HG03432 (cell line): ENCODE results near the gene UROS.
A peak's percentile ranks its signal among the peaks of the same experiment; 100 is the strongest.

Experiments used
- ATAC-seq: cut with Tn5 transposase; IDR thresholded peaks from one replicate; pipeline ENCODE4 v1.9.1; 2021; ENCODE audit warnings: mild to moderate bottlenecking, moderate library complexity; ENCODE audit not compliant: unreplicated experiment

UROS gene

DNA sequence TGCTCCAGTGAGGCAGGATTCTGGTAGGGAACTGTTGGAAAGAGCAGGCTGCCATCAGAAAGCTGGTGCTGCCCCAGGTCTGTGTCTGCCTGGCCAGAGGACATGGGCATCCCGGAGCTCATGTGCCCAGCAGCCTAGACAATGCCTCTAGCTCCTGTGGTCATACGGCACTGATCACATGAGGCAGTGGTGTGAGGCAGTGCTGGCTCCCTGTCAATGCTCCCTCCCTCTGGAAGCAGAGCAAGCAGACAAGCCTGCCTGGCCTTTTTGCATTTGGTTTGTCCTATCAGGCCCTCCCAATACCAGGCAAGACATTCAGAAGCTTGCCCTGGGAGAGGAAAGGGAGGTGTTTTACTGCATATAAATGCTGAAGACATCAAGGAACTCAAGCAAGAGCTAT lies 27.9 kb downstream of the UROS start:
- no peak for ATAC-seq

DNA sequence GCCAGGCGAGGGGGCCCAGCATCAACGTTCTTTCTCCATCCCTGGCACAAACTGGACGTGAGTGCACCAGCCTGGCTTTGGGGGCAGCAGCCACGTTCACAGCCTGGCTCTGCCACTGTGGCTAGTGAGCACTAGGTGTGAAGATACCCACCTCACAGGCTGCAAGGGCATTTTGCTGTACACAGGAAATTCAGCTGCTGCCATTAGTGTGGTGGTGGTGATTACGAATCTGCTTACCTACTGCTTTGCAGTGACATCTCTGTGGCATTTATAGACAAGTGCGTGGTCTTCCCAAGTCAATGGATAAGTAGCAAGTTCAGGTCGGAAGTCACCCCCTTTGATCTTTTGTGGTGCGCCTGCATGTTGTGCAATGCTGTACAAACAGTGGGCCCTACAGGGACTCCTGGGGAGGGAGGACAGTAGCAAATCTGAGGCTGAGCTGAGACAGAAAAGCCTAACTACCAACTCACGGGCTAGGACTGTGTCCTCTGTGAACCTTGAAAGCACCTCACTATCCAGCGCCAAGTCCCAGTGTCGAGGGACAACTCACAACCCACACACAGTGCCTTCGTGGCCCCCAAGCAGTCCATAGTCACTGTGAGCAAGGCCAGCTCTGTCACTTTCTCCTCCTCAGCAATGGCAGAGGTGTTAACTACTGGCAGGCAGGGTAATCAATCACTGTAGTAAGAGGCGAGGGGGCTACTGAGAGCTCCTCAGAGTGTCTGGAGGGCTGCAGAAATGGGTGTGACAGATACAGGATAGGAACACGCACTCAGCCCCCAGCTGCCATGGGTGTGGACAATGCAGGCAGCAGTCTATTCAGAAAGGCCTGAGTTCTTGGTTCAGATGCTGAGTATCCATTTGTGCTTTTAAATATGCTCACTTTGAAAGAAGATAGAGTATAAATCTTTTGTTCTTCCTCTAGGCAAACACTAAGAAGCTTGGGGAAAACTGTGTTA lies 30.4 kb downstream of the UROS start:
- ATAC-seq, result no peak

DNA sequence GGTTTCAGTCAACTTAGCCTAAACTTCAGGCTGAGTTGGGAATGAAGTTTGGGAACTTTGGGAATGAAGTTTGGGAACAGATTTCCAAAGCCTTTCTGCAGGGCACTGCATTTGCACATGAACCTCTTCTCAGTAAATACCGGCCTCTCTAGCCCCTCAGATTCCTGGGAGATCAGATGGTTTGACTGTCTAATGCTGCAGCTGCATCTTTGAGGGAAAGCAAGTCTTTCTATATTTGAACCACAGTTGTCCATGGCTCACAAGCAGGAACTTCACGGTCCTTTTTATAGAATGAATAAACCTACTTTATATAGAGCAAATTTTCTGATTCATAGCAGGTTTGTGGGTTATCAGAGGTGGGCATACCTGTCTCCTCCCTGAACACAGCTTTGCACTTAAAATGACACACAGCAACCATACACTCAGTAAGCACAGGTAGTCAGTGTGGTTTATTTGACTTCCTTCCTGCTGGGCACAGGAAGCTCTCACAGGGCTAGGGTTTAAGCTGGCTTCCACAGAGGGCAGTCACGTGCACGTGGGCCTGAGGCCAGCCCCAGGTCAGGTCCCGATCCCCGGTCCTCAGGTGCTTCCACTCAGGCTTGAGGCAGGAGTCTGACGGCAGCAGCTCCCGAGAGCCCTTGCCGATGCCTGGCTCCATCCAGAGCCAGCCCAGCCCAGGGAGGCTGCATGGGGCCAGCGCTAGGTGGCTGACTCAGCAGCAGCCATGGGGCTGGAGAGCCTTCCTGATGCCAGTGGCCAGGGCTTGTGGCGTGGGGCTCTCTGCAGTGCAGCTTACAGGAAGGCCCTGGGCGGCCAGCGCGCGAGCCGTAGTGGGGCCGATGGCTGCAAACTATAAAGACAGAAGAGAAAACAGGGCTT lies 34.7 kb downstream of the UROS start:
- ATAC-seq, result no peak

DNA sequence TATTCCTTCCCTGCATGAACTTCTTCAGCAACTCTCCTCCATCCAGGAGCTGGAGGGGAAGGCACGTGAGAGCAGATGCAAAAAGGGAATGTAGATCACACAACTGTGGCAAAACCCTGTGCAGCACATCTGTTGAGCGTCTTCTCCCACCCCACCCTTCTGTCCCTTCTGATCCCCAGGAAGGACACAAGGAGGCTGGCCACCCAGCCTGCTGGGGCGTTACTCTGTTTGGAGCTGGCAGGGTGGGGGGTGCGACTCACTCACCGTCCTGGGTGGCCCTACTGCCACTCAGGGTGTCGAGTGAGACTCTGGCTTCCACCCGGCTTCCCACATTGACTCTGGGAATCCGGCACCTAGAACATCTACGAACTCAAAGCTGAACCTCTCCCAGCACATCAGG lies 37.3 kb downstream of the UROS start:
- ATAC-seq, result no peak

DNA sequence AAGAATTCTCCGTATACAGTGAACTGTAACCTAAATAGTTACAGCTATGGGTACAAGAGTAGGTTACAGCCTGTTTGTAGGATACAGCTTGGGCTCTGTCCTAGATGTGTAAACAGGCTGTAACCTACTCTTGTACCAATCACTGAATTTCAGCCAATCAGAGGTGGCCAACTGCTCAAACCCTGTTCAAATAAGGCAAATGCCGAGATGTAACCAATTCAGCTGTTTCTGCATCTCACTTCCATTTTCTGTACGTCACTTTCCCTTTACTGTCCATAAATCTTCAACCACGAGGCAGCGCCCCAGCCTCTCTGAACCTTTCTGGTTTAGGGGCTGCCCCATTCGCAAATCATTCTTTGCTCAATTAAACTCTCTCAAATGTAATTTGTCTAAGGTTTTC lies 39.1 kb downstream of the UROS start:
- ATAC-seq, result peak; percentile 88

DNA sequence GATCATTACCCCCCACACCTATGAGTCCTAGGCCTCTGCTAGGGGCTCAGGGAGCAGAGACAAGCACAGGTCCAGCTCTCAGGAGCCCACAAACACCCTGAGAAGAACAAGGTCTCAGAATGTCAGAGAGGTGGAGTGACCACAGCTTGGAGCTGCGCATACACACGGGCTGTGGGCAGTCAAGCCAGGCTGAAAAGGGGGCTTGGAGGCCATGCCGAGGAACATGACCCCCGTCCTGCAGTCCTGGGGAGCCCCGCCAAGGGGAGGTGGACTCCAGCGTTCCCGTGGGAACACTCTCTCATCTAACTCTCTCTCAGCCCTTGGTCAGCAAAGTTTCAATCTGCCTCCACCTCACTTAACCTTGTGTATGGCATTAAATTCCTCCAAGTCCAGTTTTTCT lies 39.6 kb downstream of the UROS start:
- ATAC-seq, result no peak

DNA sequence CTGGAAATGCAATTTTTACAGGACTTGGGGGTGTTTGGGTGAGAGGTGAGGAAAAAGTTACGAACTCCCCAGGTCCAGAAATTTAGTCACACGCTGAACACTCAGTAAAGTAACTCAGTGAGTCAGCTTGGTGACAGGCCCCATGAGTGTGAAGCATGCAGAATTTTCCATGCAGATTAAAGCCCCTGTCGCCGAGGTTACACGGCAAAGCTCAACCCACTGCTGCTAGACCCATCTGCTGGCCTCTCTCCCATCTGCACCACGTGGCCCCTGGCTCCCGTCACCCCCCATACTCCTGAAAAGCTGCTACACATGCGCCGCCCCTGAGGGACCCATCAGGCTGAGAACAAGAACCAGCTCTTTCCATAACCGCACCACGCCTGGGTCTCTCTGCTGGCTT lies 40.4 kb downstream of the UROS start:
- no peak for ATAC-seq

DNA sequence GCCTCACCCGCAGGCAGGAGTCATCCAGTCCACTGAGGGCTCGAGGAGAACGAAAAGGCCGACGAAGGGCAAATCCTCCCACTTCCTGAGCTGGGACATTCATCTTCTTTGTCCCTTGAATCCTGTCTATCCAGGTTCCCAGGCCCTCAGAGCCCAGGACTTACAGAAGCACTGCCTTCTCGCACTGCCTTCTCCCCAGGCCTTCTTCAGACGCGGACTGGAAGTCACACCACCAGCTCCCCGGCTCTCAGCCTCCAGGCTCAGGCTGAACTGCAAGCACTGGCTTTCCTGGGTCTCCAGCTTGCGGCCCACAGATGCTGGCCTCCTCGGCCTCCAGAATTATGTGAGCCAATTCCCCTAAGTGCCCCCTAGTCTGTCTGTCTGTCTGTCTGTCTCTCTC lies 41.0 kb downstream of the UROS start:
- no peak for ATAC-seq

DNA sequence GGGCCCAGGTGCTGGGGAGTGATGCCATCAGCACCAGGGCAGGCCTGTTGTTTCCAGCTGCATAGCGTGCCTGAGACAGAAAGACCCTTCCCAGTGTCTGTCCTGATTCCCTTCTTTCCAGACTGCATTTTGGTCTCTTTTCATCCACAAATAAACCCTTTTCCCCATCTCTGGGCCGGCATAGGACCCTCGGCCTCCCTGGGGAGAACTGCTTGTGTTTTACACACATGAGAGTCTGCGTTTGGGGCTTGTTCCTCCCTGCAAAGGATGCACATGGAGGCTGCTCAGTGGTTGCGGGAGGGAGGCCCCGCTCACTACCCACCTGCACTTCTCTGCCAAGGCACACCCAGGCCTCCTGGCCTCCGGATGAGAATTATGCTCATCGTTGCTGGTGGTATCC lies 41.7 kb downstream of the UROS start:
- ATAC-seq, result no peak

DNA sequence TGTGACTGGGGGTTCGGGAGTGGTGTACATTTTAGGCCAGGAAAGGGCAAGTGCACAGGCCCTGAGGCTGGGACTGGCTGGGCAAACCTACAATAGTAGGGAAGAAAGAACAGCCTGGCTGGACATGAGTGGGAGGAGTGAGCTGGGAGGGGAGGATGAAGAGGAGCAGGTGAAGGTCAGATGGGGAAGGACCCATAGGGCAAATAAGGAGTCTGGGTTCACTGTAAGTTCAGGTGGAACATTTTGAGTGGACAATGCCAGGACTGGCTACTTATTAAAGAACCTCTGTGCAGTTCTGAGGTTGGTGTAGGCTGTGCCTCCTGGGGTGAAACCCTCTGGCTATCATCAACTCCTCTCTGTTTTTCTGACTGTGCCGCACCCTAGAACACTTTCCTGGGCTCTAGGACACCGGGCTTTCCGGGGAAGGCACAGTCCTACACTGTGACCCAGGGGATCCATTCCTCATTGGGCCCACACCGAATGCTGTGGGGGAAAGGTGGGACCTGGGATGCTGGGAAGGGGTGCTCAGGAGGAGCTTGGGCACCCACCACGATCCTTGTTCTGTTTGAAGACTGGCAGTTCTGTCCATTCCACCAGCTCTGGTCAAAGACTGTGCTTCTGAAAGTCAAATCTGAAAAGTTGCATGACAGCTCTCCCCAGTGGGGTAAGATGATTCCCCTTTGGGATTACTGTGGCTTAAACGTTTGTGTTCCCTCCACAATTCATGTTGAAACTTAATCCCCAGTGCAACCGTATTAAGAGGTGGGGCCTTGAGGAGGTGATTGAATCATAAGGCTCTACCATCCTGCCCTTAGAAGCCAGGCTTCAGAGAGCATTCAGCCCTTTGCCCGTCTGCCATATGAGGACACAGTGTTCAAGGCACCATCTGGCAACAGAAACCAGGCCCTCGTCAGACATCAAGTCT lies 43.4 kb downstream of the UROS start:
- no peak for ATAC-seq

DNA sequence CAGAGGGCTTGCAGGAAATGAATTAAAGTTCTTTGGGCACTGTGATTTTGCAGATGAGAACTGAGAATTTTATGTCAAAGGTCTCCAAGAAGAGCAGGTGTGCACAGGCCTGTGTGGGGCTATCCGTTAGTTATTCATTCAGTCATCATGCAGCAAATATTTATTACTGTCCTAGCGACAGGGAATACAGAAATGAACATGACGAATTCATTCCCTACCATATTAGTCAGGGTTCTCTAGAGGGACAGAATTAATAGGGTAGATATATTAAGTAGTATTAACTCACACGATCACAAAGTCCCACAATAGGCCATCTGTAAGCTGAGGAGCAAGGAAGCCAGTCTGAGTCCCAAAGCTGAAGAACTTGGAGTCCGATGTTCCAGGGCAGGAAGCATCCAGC lies 44.5 kb downstream of the UROS start:
- no peak for ATAC-seq

DNA sequence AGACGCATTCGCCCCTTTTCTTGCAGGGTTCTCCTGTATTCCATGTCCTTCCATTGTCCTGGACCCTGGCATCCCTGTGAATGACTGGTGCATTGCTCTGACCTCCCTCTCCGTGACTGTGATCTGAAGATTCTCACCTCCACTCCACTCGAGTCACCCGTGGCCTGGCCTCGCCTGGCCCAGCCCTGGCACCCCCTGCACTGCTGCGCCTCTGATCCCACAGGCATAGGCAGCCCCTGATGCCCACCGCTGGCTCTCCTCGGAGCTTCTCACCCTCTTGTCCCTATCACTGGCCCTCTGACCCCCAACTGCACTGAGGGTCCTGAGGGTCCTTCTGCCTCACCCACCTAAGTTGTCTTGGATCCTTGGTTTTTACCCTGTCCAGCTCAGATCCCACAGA lies 45.3 kb downstream of the UROS start:
- no peak for ATAC-seq

DNA sequence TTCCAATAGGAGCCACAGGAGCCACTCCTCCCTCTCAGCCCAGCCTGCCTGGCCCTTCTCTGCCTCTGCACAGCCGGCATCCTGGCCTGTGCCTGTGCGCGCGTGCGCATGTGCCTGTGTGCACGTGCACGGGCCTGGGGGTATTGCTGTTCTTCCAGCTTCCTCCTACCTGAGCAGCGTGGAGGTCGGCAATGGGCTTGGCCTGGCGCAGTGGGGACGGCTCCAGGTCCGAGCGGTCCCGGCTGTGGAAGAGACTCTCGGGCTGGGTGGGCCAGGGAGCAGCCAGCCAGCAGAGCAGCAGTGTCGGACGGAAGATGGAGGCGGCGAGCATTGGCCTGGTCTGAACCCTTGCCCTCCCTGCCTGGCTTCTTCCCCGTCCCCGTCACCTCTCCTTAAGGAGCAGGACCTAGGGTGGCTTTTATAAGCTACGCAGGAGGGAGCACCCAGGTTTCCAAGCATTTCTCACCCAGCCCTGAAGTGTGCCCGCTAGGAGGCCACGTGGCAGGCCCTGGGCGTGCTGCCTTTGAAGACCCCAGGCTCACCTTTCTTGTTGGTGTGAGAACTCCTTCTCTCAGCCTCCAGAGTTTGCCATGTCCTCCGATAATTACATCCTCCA lies 47.5 kb downstream of the UROS start, which contains the start of gene MMP21:
Gene MMP21, minus strand, starts transcription at position 331 of the 616 bp plus-strand sequence. Its CDS starts 0 bp downstream, at position 331.
- no peak for ATAC-seq

DNA sequence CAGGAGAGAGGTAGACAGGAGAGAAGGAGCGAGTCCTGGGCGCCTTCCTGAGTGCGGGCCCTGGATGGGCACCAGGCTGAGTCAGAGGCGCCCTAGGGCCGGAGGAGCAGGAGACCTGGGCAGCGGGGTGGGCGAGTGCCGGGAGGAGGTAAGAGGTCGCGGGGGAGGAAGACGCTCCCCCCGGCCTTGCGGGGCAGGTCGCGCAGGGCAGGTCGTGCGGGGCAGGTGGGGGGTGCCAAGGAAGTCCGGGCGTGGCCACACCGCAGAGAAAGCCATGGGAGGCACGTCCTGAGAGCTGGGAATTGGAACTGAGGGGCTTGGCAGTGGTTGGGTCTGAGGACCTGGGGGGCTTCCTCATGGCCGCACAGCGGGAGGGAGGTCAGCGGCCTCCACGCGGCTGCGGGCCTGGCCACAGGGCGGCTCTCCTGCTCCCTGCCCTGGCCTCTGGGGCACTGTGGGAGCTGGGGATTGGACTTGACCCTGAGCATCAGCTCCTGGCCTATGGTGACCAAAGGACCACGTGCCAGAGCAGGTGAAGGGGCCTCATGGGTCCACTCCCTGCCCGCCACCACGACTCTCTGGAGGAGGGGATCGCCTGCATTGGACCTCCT lies 48.4 kb downstream of the UROS start:
- ATAC-seq, result no peak

DNA sequence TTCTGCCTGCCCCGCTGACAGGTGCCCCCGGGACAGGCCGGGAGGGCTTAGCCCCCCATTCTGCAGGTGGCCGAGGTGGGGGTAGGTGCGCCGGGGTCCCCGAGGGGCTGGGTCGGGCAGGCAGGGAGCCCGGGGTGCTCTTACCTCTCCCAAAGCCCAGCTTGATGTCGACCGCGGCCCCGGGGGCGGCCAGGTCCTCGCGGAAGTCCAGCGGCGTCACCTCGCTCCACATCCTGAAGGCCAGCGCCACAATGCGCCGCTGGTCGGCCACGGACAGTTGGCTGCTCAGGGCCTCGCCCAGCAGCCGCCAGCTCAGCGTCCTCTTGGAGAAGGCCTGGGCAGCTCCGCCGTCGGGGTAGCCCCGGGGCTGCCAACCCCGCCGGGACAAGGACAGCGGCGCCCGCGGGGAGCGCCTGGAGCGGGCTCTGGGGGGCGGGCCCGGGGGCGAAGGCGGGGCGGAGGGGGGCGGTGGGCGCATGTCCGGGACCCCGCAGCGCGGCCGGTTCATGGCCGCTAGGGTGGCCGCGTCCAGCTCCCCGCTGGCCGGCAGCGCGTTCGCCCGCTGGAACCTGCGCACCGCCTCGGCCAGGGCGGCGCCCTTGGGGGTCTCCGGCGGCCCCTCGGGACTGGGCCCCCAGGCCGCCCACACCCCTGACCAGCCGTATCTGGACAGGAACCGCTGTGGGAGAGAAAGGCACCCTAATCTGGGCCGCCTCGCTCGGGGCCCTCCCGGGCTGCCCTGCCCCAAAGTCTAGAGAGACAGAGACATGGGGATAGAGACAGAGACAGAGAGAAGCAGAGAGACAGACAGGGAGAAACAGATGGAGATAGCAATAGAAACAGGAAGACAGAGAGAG lies 49.1 kb downstream of the UROS start:
- no peak for ATAC-seq

DNA sequence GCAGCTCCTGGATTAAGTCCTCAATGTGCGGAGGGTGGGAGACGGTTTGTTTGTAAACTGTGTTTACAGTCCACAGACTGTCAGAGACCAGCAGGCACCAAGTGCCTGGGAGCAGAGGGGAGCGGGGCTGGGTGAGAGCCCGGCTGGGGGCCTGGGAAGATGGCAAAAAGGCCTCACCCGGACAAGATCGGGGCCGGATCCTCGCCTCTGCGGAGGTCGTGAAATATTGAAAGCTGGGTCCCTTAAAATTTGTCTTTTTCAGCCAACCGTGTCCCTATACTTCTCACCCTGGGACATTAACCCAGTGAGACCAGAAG lies 50.2 kb downstream of the UROS start:
- ATAC-seq, result no peak

DNA sequence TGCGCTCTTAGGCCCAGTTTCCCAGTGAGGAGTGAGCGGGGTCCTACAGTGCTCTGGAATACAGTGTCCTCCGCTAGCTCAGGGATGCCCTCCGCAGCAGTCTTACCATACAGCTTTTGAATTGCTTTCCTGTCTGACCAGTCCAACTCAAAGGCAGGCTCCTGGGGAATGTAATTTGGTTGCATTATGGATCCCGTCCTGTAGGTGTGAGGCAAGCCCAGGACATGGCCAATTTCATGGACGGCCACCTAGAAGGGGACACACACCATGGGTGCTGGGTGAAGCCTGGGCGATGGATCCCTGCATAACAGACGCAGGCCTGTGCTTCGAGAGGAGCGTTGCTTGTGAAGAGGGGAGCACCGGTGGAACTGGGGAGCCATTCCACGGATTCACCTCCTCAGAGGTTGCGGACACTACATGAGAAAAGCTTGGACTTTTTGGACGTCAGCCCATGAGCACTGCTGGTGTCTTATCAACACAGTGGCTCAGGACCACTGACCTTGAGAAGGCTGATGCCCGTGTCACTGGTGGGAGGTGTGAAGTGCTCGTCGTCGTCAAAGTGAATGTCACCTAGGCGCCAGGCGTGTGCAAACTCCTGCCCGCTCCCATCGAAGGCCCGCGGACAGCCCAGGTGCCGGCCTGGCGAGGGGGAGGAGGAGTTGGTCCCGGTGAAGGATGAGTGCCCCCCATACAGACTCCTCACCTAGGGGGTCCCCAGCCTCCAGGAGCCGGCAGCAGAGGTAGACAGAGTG lies 50.8 kb downstream of the UROS start:
- no peak for ATAC-seq

DNA sequence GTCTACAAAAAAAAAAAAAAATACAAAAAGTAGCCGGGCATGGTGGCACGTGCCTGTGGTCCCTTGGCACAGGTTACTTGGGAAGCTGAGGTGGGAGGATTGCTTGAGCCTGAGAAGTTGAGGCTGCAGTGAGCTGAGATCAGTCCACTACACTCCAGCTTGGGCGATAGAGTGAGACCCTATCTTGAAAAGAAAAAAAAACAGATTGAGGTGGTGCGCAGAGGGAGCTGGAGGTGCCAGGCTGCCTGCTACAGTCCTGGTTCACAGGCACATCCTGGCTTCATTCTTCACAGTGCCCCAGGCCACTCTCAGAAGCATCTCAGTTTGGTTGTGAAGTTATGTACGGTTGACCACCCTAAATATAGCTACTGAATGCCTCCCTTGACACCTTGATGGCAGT lies 52.2 kb downstream of the UROS start:
- no peak for ATAC-seq
